HepG2 (cell line): ENCODE data around the gene ASCC2. TPM values are rescaled to one million over a fixed set of nuclear protein-coding genes. Genes with fewer than 3 reads are reported as not detected.

Experiments
- ATAC-seq: fragments of 200-7000 bp; cut with Tn5 transposase; 3 replicates; pipeline ENCODE4 v1.9.1; 2020; ENCODE audit warnings: mild to moderate bottlenecking, moderate library complexity
- BruUV-seq: library from RNA; stranded (reverse); fragments of 400-500 nt; replicated peaks from 2 replicates; lab custom pipeline; 2021; lab: Mats Ljungman, UMichigan
- CTCF ChIA-PET: fragments of 300-600 bp; formaldehyde crosslinking; extraction: SDS; loops from one replicate; lab custom pipeline; 2021; ENCODE audit warnings: low total read pairs, inconsistent platforms, low intra/inter-chr PET ratio; lab: Yijun Ruan, JAX
- POLR2A ChIA-PET: fragments of 350-600 bp; sonication (Branson Sonifier 250); formaldehyde crosslinking; loops from one replicate; lab custom pipeline; 2020; ENCODE audit warnings: antibody characterized with exemption, inconsistent platforms; lab: Yijun Ruan, JAX
- DNase-seq: peaks from one replicate; pipeline ENCODE4 v3.0.0-alpha.2; 2015; ENCODE audit warnings: low spot score
- FAIRE-seq: peaks from 3 replicates; lab custom pipeline; 2011; peaks lifted over from hg19 to GRCh38; lab: Jason Lieb, UNC
- H2AFZ ChIP-seq: one replicate; pipeline ENCODE4 v1.6.1; 2011; ENCODE audit warnings: low read length, inconsistent platforms
- H3K27ac ChIP-seq: fragments of 300-600 bp; 3 replicates; pipeline ENCODE4 v1.8.0; 2011; ENCODE audit warnings: mixed run types, mild to moderate bottlenecking, mixed read lengths, low read length, inconsistent platforms; ENCODE audit not compliant: insufficient read depth; ENCODE audit errors: extremely low read length
- H3K27me3 ChIP-seq, 2 experiments: fragments of 200-600 bp in 1 of 2; 2 replicates in 1 of 2; 3 replicates in 1 of 2; pipeline versions ENCODE4 v1.6.0 to v1.8.0; 2011; ENCODE audit warnings: low read length in 2 of 2, mild to moderate bottlenecking in 2 of 2, moderate library complexity in 2 of 2, inconsistent platforms in 1 of 2; ENCODE audit not compliant: insufficient read depth in 2 of 2, control insufficient read depth in 1 of 2
- H3K36me3 ChIP-seq, 2 experiments: fragments of 200-600 bp in 1 of 2; replicated peaks in 1 of 2; 2 replicates in 1 of 2; 3 replicates in 1 of 2; pipeline versions ENCODE4 v1.5.1 to v1.8.0; 2011; ENCODE audit warnings: low read length in 2 of 2, inconsistent platforms in 1 of 2; ENCODE audit not compliant: insufficient read depth in 2 of 2, control insufficient read depth in 1 of 2
- H3K4me1 ChIP-seq: 2 replicates; pipeline ENCODE4 v1.5.1; 2012; ENCODE audit warnings: low read length, inconsistent platforms; ENCODE audit not compliant: insufficient read depth
- H3K4me2 ChIP-seq: 2 replicates; pipeline ENCODE4 v1.6.0; 2011; ENCODE audit warnings: low read depth, low read length, inconsistent platforms
- H3K4me3 ChIP-seq, 3 experiments: fragments of 200-600 bp in 1 of 3; sonication (generic), shearing (Covaris generic) in 1 of 3; replicated peaks in 1 of 3; 2 replicates each; pipeline ENCODE4 v1.5.1; 2011 to 2016; ENCODE audit warnings: low read length in 3 of 3, inconsistent platforms in 2 of 3, low read depth in 2 of 3, mild to moderate bottlenecking in 2 of 3, control low read depth in 1 of 3, mixed read lengths in 1 of 3; ENCODE audit not compliant: insufficient read depth in 1 of 3
- H3K79me2 ChIP-seq: one replicate; pipeline ENCODE4 v1.6.1; 2011; ENCODE audit warnings: low read length, inconsistent platforms; ENCODE audit not compliant: insufficient read depth
- H3K9ac ChIP-seq: 2 replicates; pipeline ENCODE4 v1.6.0; 2011; ENCODE audit warnings: mild to moderate bottlenecking, low read depth, low read length, inconsistent platforms; ENCODE audit not compliant: insufficient read depth
- H3K9me3 ChIP-seq: 2 replicates; pipeline ENCODE4 v1.5.1; 2012; ENCODE audit warnings: mild to moderate bottlenecking, low read length
- H4K20me1 ChIP-seq: 2 replicates; pipeline ENCODE4 v1.6.0; 2011; ENCODE audit warnings: inconsistent platforms, mild to moderate bottlenecking, low read length, moderate library complexity; ENCODE audit not compliant: insufficient read depth
- CBX2 ChIP-seq, 2 experiments: fragments of 200-600 bp in 1 of 2; sonication (generic); formaldehyde crosslinking in 1 of 2; IDR thresholded peaks; 2 replicates each; pipeline versions ENCODE4 v1.7.0 to v1.8.1; 2018 to 2022; ENCODE audit warnings: low read depth in 2 of 2, low read length in 1 of 2, mild to moderate bottlenecking in 1 of 2, missing genetic modification reagents in 1 of 2
- FOXM1 ChIP-seq: sonication (generic); formaldehyde crosslinking; IDR thresholded peaks from 2 replicates; pipeline ENCODE4 v1.5.0; 2020; ENCODE audit warnings: missing genetic modification reagents
- MAF1 ChIP-seq: sonication (generic); formaldehyde crosslinking; IDR thresholded peaks from 2 replicates; pipeline ENCODE4 v1.5.0; 2020; ENCODE audit warnings: missing genetic modification reagents, borderline replicate concordance
- YEATS4 ChIP-seq: sonication (generic); formaldehyde crosslinking; IDR thresholded peaks from 2 replicates; pipeline ENCODE4 v1.4.0; 2020; ENCODE audit warnings: missing genetic modification reagents, borderline replicate concordance
- ZNF768 ChIP-seq: sonication (generic); formaldehyde crosslinking; IDR thresholded peaks from 2 replicates; pipeline ENCODE4 v1.4.0; 2020; ENCODE audit warnings: missing genetic modification reagents
- WGBS: methylation state at CpG from one replicate; pipeline ENCODE4 v1.1.6; 2017; ENCODE audit warnings: low lambda C conversion rate; 5-methylcytosine and 5-hydroxymethylcytosine counted together
- in situ Hi-C: cut with HindIII; loops from 2 replicates; pipeline ENCODE4 v1.10.0; 2017; ENCODE audit warnings: low pct_unique_long_range_greater_than_20kb; ENCODE audit not compliant: extremely low pct_ligation_motif_present
- intact Hi-C: fragments of 100-400 bp; cut with micrococcal nuclease; formaldehyde crosslinking; loops from one replicate; pipeline ENCODE4 v1.10.0; 2022; ENCODE audit not compliant: unreplicated experiment
- polyA plus RNA-seq, 8 experiments: library from polyadenylated mRNA; depleted of rRNA in 3 of 8; stranded (reverse) in 7 of 8; unstranded in 1 of 8; fragments of >200 nt; fragmentation: Illumina TruSeq in 4 of 8; extraction: Trizol in 4 of 8; gene quantifications; 2 replicates each; pipeline versions ENCODE4 v1.2.1 to v1.2.3, GENCODE V29; 2011 to 2016; ENCODE audit warnings: low read depth in 4 of 8, missing spikeins in 1 of 8, mixed read lengths in 1 of 8; ENCODE audit not compliant: insufficient read depth in 1 of 8
- total RNA-seq, 5 experiments: library from RNA; depleted of rRNA; stranded (reverse); fragments of >200 nt; fragmentation: Illumina TruSeq; extraction: Trizol; gene quantifications; 2 replicates each; pipeline ENCODE4 v1.2.3, GENCODE V29; 2016; ENCODE audit warnings: low read depth in 1 of 5
- TF ChIP-seq, protein P1 (sequence below): IDR thresholded peaks from 2 replicates; pipeline ENCODE4 v1.6.1; 2016; ENCODE audit warnings: low read depth, borderline replicate concordance
- TF ChIP-seq, protein P2 (sequence below): sonication (generic); formaldehyde crosslinking; IDR thresholded peaks from 2 replicates; pipeline ENCODE4 v1.5.0; 2020; ENCODE audit warnings: mild to moderate bottlenecking, missing genetic modification reagents, borderline replicate concordance

Gene ASCC2
- total and polyA plus RNA-seq, 2 of the 13 experiments (the other 11 are each of a cell fraction or from before 2014, with no cell fraction given) = 26.2 to 26.3 TPM

DNA sequence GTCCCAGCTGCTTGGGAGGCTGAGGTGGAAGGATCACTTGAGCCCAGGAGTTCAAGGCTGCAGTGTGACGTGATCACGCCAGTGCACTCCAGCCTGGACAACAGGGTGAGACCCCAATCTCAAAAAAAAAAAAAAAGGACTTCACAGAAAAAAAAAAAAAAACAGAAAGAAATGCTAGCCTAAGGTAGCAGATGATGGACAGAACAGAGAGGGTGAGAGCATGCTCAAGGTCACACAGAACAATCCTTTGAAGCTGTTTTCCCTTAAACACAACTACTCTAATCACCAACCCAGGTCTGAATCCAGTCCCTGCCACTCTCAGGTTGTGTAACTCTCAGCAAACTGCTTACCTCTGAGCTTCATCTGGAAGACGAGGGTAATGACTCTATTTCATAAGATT lies 81.0 kb downstream of the ASCC2 start:
- H3K4me1 ChIP-seq = no peaks in the 10 kb centered on the region
- H3K27ac ChIP-seq = no peak overlapping the region
- no peaks in the 10 kb centered on the region for H3K9me3 ChIP-seq
- H3K4me3 ChIP-seq = no peak overlapping the region
- H3K9ac ChIP-seq = no peak overlapping the region
- H3K27me3 ChIP-seq = no peaks in the 10 kb centered on the region
- no peaks in the 10 kb centered on the region for H4K20me1 ChIP-seq
- FAIRE-seq = no peak
- TF ChIP-seq, protein P1, sequence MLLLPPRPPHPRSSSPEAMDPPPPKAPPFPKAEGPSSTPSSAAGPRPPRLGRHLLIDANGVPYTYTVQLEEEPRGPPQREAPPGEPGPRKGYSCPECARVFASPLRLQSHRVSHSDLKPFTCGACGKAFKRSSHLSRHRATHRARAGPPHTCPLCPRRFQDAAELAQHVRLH (CRISPR knock-in tag) = no peak
- TF ChIP-seq FOXM1 (CRISPR knock-in tag) (no peak), YEATS4 (no peak), ZNF768 (CRISPR knock-in tag) (peak; percentile 73; the same call in 1 of the 2 replicates), MAF1 (CRISPR knock-in tag) (no peak), CBX2 (IDR thresholded peaks at IDR 0.05; ENCODE audit: low read depth, low read length) (no peak), CBX2 (CRISPR knock-in tag; IDR thresholded peaks at IDR 0.05; ENCODE audit: low read depth) (no peak)
- TF ChIP-seq, protein P2, sequence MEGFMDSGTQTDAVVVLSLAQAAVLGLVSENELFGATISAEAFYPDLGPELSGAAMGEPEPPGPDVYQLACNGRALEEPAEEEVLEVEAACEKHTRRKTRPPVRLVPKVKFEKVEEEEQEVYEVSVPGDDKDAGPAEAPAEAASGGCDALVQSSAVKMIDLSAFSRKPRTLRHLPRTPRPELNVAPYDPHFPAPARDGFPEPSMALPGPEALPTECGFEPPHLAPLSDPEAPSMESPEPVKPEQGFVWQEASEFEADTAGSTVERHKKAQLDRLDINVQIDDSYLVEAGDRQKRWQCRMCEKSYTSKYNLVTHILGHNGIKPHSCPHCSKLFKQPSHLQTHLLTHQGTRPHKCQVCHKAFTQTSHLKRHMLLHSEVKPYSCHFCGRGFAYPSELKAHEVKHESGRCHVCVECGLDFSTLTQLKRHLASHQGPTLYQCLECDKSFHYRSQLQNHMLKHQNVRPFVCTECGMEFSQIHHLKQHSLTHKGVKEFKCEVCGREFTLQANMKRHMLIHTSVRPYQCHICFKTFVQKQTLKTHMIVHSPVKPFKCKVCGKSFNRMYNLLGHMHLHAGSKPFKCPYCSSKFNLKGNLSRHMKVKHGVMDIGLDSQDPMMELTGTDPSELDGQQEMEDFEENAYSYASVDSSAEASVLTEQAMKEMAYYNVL = no peak
- TF ChIP-seq, all 625 proteins: peak for 1
- BruUV-seq = no TSS peak
- intact Hi-C loops = loop anchor here (5.0 kb wide), 1 partner anchor 250 kb away; no protein-coding TSS in a partner anchor
- no peak overlapping the region for H2AFZ ChIP-seq
- ATAC-seq = no peak
- no peak overlapping the region for H3K4me2 ChIP-seq
- DNase-seq = no peak
- ChIA-PET CTCF (no interaction called here), POLR2A (interaction anchor here (1.1 kb wide), 1 partner anchor 10 kb away, joined by 3 read pairs; the partner anchor contains the start of genes UQCR10 and ZMAT5)
- no peaks in the 10 kb centered on the region for H3K36me3 ChIP-seq
- in situ Hi-C loops = no loop called here
- no peaks in the 10 kb centered on the region for H3K79me2 ChIP-seq
- WGBS = 96% methylated on average over 3 of the region's 3 CpGs
